KMS-11 (cell line): ENCODE results near the gene CD28.
A peak's percentile ranks its signal among the peaks of the same experiment; 100 is the strongest.
"Not testable (repeated sequence)": the region's sequence is repeated elsewhere in the genome, so short reads cannot be mapped to it uniquely, and the experiment has no call there.

Source experiments
- H2AFZ ChIP-seq: fragments of 200-600 bp; sonication (generic); 2 replicates; pipeline ENCODE4 v1.6.1; 2016; ENCODE audit warnings: antibody characterized with exemption, mixed run types, low read depth
- H3K27ac ChIP-seq: fragments of 200-600 bp; sonication (generic); 2 replicates; pipeline ENCODE4 v1.6.1; 2016; ENCODE audit warnings: mild to moderate bottlenecking, mixed run types
- H3K27me3 ChIP-seq: fragments of 200-600 bp; sonication (generic); 2 replicates; pipeline ENCODE4 v1.6.1; 2017; ENCODE audit warnings: mild to moderate bottlenecking, low read depth, mixed run types, moderate library complexity; ENCODE audit not compliant: insufficient read depth
- H3K36me3 ChIP-seq: fragments of 200-600 bp; sonication (generic); 2 replicates; pipeline ENCODE4 v1.6.1; 2017; ENCODE audit warnings: mild to moderate bottlenecking, mixed run types; ENCODE audit not compliant: insufficient read depth
- H3K4me1 ChIP-seq: fragments of 200-600 bp; sonication (generic); 2 replicates; pipeline ENCODE4 v1.6.1; 2016; ENCODE audit warnings: mild to moderate bottlenecking, low read depth, mixed run types; ENCODE audit not compliant: poor library complexity, severe bottlenecking
- H3K4me2 ChIP-seq: fragments of 200-600 bp; sonication (generic); 2 replicates; pipeline ENCODE4 v1.7.0; 2016; ENCODE audit warnings: mild to moderate bottlenecking, mixed run types
- H3K4me3 ChIP-seq: fragments of 200-600 bp; sonication (generic); IDR thresholded peaks from 2 replicates; pipeline ENCODE4 v1.6.1; 2017; ENCODE audit warnings: low read depth, low read length, mixed read lengths; ENCODE audit not compliant: insufficient read depth
- H3K79me2 ChIP-seq: fragments of 200-600 bp; sonication (generic); 2 replicates; pipeline ENCODE4 v1.6.1; 2016; ENCODE audit warnings: low read depth, mixed run types; ENCODE audit not compliant: insufficient read depth
- H3K9ac ChIP-seq: fragments of 200-600 bp; sonication (generic); 2 replicates; pipeline ENCODE4 v1.6.1; 2016; ENCODE audit warnings: mild to moderate bottlenecking, mixed run types
- H4K20me1 ChIP-seq: fragments of 200-600 bp; sonication (generic); 2 replicates; pipeline ENCODE4 v1.6.1; 2016; ENCODE audit warnings: mild to moderate bottlenecking, mixed run types; ENCODE audit not compliant: insufficient read depth
- CTCF ChIP-seq: fragments of 200-600 bp; sonication (generic); conservative IDR thresholded peaks from 2 replicates; pipeline ENCODE4 v1.6.1; 2017; ENCODE audit warnings: low read depth, mild to moderate bottlenecking, antibody characterized with exemption, low read length, moderate library complexity, mixed read lengths

Gene CD28

GRCh38 chr2:203781151-203781550 is 74.7 kb downstream of the CD28 start:
- Histone ChIP-seq H3K27ac (no peak overlapping the region), H2AFZ (no peak overlapping the region), H3K9ac (no peak overlapping the region), H3K4me1 (peaks cover 26% of the 10 kb centered on the region), H3K27me3 (no peaks in the 10 kb centered on the region), H3K36me3 (no peaks in the 10 kb centered on the region), H3K4me3 (no peak overlapping the region), H3K79me2 (no peaks in the 10 kb centered on the region), H4K20me1 (no peaks in the 10 kb centered on the region), H3K4me2 (no peak overlapping the region)
- no peak for TF ChIP-seq CTCF

GRCh38 chr2:203782262-203782976 is 76.0 kb downstream of the CD28 start:
- TF ChIP-seq CTCF: peak; percentile 89
- H3K4me3 ChIP-seq: no peak overlapping the region
- H2AFZ ChIP-seq: no peak overlapping the region; the same call in 1 of the 2 replicates
- H3K27me3 ChIP-seq: no peaks in the 10 kb centered on the region
- no peaks in the 10 kb centered on the region for H4K20me1 ChIP-seq
- no peaks in the 10 kb centered on the region for H3K79me2 ChIP-seq
- peaks cover 37% of the 10 kb centered on the region for H3K4me1 ChIP-seq
- H3K4me2 ChIP-seq: 0 out of 2 replicates have a peak overlapping the region, but pooled peaks have one; percentile 1
- H3K36me3 ChIP-seq: no peaks in the 10 kb centered on the region
- no peak overlapping the region for H3K27ac ChIP-seq
- no peak overlapping the region for H3K9ac ChIP-seq

GRCh38 chr2:203783496-203784203 is 77.2 kb downstream of the CD28 start:
- Histone ChIP-seq H3K4me2 (no peak overlapping the region), H3K4me1 (peaks cover 40% of the 10 kb centered on the region), H2AFZ (no peak overlapping the region), H3K36me3 (no peaks in the 10 kb centered on the region), H3K27me3 (no peaks in the 10 kb centered on the region), H3K4me3 (no peak overlapping the region), H3K9ac (no peak overlapping the region), H3K27ac (no peak overlapping the region), H3K79me2 (no peaks in the 10 kb centered on the region), H4K20me1 (no peaks in the 10 kb centered on the region)
- TF ChIP-seq CTCF: no peak

GRCh38 chr2:203784710-203785270 is 78.4 kb downstream of the CD28 start:
- not testable (repeated sequence) for H3K36me3 ChIP-seq, H3K27ac ChIP-seq, H3K79me2 ChIP-seq, H3K9ac ChIP-seq, H4K20me1 ChIP-seq, H3K4me2 ChIP-seq, H3K27me3 ChIP-seq, H3K4me3 ChIP-seq, H2AFZ ChIP-seq
- peaks cover 40% of the 10 kb centered on the region for H3K4me1 ChIP-seq

GRCh38 chr2:203785391-203786110 is 79.1 kb downstream of the CD28 start:
- H3K4me2 ChIP-seq, H3K4me3 ChIP-seq, H3K79me2 ChIP-seq, H3K36me3 ChIP-seq, H3K27me3 ChIP-seq, H2AFZ ChIP-seq, H3K27ac ChIP-seq, H3K9ac ChIP-seq, H4K20me1 ChIP-seq: not testable (repeated sequence)
- peaks cover 40% of the 10 kb centered on the region for H3K4me1 ChIP-seq
